ENCODE data around the gene CAPN3.
A peak's percentile ranks its signal among the peaks of the same experiment; 100 is the strongest.

Gene CAPN3

GRCh38 chr15:42344763-42345162 is 14.5 kb upstream of the CAPN3 start:
- Histone ChIP-seq H3K9me3 (ENCODE audit: severe bottlenecking) (no peaks in the 10 kb centered on the region), H3K27ac (ENCODE audit: poor library complexity, severe bottlenecking) (peak overlapping the region; percentile 39), H3K4me1 (ENCODE audit: insufficient read depth, poor library complexity, severe bottlenecking) (peaks cover 15% of the 10 kb centered on the region), H3K36me3 (ENCODE audit: low read depth) (peaks cover 4% of the 10 kb centered on the region; the same call in 1 of the 2 replicates), H3K27me3 (ENCODE audit: insufficient read depth, poor library complexity, severe bottlenecking) (no peaks in the 10 kb centered on the region), H3K4me3 (ENCODE audit: severe bottlenecking) (no peak overlapping the region)
- TF ChIP-seq CTCF (IDR thresholded peaks at IDR 0.05; ENCODE audit: poor library complexity, severe bottlenecking): no peak
- no peak for DNase-seq (ENCODE audit: low spot score)
- ATAC-seq (ENCODE audit: low read depth): peak; percentile 64

DNA sequence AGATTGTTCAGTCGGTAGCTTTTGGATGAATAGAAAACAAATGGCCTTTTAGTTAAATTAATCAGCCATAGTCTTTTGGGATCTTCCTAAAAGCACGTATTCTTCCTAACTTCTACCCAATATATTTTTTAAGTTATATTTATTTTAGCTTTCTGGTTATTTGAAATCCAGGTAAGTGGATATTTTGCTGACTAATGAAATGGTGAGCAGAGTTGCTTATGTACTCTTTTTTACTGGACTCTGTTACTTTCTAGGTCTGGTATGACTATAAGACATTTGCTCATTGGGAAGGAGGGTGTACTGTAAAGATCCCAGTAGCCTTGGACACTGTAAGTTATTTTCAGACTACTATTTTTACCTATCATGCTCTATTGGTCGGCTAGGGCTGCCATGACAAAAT is 13.8 kb upstream of the CAPN3 start:
- H3K4me3 ChIP-seq (ENCODE audit: severe bottlenecking): no peak overlapping the region
- H3K27ac ChIP-seq (ENCODE audit: poor library complexity, severe bottlenecking): peak overlapping the region; percentile 39
- H3K27me3 ChIP-seq (ENCODE audit: insufficient read depth, poor library complexity, severe bottlenecking): no peaks in the 10 kb centered on the region
- peaks cover 4% of the 10 kb centered on the region; the same call in 1 of the 2 replicates for H3K36me3 ChIP-seq (ENCODE audit: low read depth)
- peaks cover 15% of the 10 kb centered on the region for H3K4me1 ChIP-seq (ENCODE audit: insufficient read depth, poor library complexity, severe bottlenecking)
- DNase-seq (ENCODE audit: low spot score) (no peak), ATAC-seq (ENCODE audit: low read depth) (no peak)
- TF ChIP-seq CTCF (IDR thresholded peaks at IDR 0.05; ENCODE audit: poor library complexity, severe bottlenecking): no peak
- no peaks in the 10 kb centered on the region for H3K9me3 ChIP-seq (ENCODE audit: severe bottlenecking)

DNA sequence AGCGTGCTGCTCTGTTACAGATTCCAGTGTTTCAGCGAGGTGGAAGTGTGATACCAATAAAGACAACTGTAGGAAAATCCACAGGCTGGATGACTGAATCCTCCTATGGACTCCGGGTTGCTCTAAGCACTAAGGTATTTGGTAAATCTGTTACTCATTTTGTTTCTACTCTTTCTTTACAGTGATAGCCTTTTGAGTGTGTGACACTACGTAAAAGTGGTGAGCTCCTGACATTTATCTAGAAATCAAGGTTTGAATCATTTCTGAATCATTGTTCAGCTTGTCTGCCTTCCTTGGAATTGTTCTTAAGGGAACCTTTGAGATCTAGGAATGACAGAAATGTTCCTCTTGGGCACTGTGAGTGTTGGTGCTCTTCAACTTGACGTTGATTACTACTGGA is 11.2 kb upstream of the CAPN3 start:
- no peaks in the 10 kb centered on the region for H3K9me3 ChIP-seq (ENCODE audit: severe bottlenecking)
- ATAC-seq (ENCODE audit: low read depth) (peak; percentile 79), DNase-seq (ENCODE audit: low spot score) (no peak)
- peak overlapping the region; percentile 64 for H3K27ac ChIP-seq (ENCODE audit: poor library complexity, severe bottlenecking)
- TF ChIP-seq CTCF (IDR thresholded peaks at IDR 0.05; ENCODE audit: poor library complexity, severe bottlenecking): no peak
- peaks cover 6% of the 10 kb centered on the region; the same call in 1 of the 2 replicates for H3K36me3 ChIP-seq (ENCODE audit: low read depth)
- peaks cover 15% of the 10 kb centered on the region for H3K4me1 ChIP-seq (ENCODE audit: insufficient read depth, poor library complexity, severe bottlenecking)
- H3K4me3 ChIP-seq (ENCODE audit: severe bottlenecking): no peak overlapping the region
- H3K27me3 ChIP-seq (ENCODE audit: insufficient read depth, poor library complexity, severe bottlenecking): no peaks in the 10 kb centered on the region

DNA sequence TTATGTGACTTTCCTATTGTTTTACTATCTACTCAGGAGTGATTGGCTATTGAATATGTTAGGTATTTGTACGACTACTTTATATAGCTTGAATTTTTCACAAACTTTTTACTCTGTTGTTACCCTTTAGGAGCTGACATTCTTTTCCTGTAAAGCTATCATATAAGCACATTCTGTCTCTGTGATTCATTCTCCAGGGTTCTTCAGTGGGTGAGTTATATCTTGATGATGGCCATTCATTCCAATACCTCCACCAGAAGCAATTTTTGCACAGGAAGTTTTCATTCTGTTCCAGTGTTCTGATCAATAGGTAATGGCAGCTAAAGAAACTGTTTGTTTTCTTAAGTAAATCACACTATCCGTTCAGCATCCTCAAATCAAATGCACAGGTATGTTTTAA is 10.1 kb upstream of the CAPN3 start:
- no peak overlapping the region for H3K4me3 ChIP-seq (ENCODE audit: severe bottlenecking)
- TF ChIP-seq CTCF (IDR thresholded peaks at IDR 0.05; ENCODE audit: poor library complexity, severe bottlenecking): no peak

DNA sequence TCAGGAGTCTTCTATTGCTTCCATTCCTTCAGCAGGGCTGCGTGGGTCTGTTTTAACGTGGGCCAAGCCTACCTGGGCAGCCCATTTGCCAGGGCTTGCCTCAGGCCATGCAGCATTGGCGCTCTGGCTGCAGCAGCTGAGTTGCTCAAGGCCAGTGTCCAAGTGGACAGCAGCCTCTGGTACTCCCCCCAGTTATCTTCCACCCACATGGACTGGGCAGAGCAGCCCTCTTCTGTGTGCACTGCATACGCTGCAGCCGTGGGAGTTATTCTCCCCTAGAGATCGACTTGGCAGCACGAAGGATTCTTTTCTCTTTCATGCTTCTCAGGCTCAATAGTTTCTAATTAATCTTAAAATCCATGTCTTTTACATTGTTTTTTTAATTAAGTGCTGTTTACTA is 6.9 kb upstream of the CAPN3 start:
- no peak overlapping the region for H3K27ac ChIP-seq (ENCODE audit: poor library complexity, severe bottlenecking)
- no peak for TF ChIP-seq CTCF (IDR thresholded peaks at IDR 0.05; ENCODE audit: poor library complexity, severe bottlenecking)
- ATAC-seq (ENCODE audit: low read depth) (no peak), DNase-seq (ENCODE audit: low spot score) (no peak)
- H3K36me3 ChIP-seq (ENCODE audit: low read depth): peaks cover 6% of the 10 kb centered on the region; the same call in 1 of the 2 replicates
- H3K27me3 ChIP-seq (ENCODE audit: insufficient read depth, poor library complexity, severe bottlenecking): no peaks in the 10 kb centered on the region
- no peak overlapping the region for H3K4me3 ChIP-seq (ENCODE audit: severe bottlenecking)
- no peaks in the 10 kb centered on the region for H3K9me3 ChIP-seq (ENCODE audit: severe bottlenecking)
- peaks cover 15% of the 10 kb centered on the region for H3K4me1 ChIP-seq (ENCODE audit: insufficient read depth, poor library complexity, severe bottlenecking)

More for the DNA sequence above, 10.1 kb upstream of the CAPN3 start:
- peaks cover 6% of the 10 kb centered on the region; the same call in 1 of the 2 replicates for H3K36me3 ChIP-seq (ENCODE audit: low read depth)
- no peaks in the 10 kb centered on the region for H3K9me3 ChIP-seq (ENCODE audit: severe bottlenecking)
- ATAC-seq (ENCODE audit: low read depth): peak; percentile 49; the same call in 2 of the 3 replicates
- H3K27ac ChIP-seq (ENCODE audit: poor library complexity, severe bottlenecking): peak overlapping the region; percentile 64
- peaks cover 15% of the 10 kb centered on the region for H3K4me1 ChIP-seq (ENCODE audit: insufficient read depth, poor library complexity, severe bottlenecking)
- H3K27me3 ChIP-seq (ENCODE audit: insufficient read depth, poor library complexity, severe bottlenecking): no peaks in the 10 kb centered on the region
- no peak for DNase-seq (ENCODE audit: low spot score)
